ENCODE data around the gene CNIH2. TPM values are rescaled to one million over a fixed set of nuclear protein-coding genes. Genes with fewer than 3 reads are reported as not detected.

Gene CNIH2
- total RNA-seq, 2 experiments from 2014 or later: 4.1 to 6.2 TPM

- ATAC-seq (ENCODE audit: poor library complexity) (peak; percentile 91), DNase-seq (peak; percentile 95 to 100 (median 97))
- Mint-ChIP-seq H3K4me3 (peak within 1 kb of the TSS; percentile 87), H3K4me1 (ENCODE audit: low read depth) (peaks cover 32% of the 10 kb centered on the region), H3K27me3 (peaks cover 19% of the 10 kb centered on the region), H3K9me3 (no peaks in the 10 kb centered on the region), H3K27ac (peak within 1 kb of the TSS; percentile 79), H3K36me3 (ENCODE audit: low read depth) (peaks cover 5% of the 10 kb centered on the region)
- Histone ChIP-seq H3K27ac (ENCODE audit: low read depth in 1 of 2, low read length in 2 of 2) (peak within 1 kb of the TSS; percentile 69 to 80), H3K27me3 (ENCODE audit: control insufficient read depth in 1 of 2, insufficient read depth in 2 of 2, low read length in 2 of 2) (peaks cover 18 to 23% of the 10 kb centered on the region in 2 experiments), H3K4me1 (ENCODE audit: insufficient read depth, low read length) (peaks cover 50% of the 10 kb centered on the region), H3K36me3 (ENCODE audit: insufficient read depth, low read length) (peaks cover 11% of the 10 kb centered on the region), H3K4me3 (ENCODE audit: low read length) (peak within 1 kb of the TSS; percentile 82), H3K9me3 (ENCODE audit: control insufficient read depth in 1 of 2, insufficient read depth in 1 of 2, low read length in 2 of 2) (peaks cover 0 to 9% of the 10 kb centered on the region in 2 experiments)
- ChIA-PET CTCF (interaction anchor here (0.7 to 3.2 kb wide), 8 partner anchors 10 to 103 kb away, joined by 3 to 23 read pairs (median 3); partner anchors contain the start of gene CNIH2), POLR2A (interaction anchor here (0.5 to 2.2 kb wide), 36 partner anchors 9 to 1167 kb away, joined by 3 to 31 read pairs (median 4); partner anchors contain the start of genes BANF1, BRMS1, CCDC85B and CD248)
- no peak for TF ChIP-seq CTCF (IDR thresholded peaks at IDR 0.05)
- intact Hi-C loops (cut with DNase I, micrococcal nuclease): loop anchor here (1.0 to 10.0 kb wide), 3 partner anchors 20 to 434 kb away; partner anchors contain the start of genes CFL1 (in 1 of the 2) and RAB1B (in 1 of the 2)
These were observed 10.9 kb downstream of the CNIH2 start, which contains the start of gene YIF1A for GRCh38 chr11:66288671-66289547. YIF1A (minus strand) TSS chr11:66289143; CDS start chr11:66288985, 158 bp downstream.

- Histone ChIP-seq H3K9me3 (ENCODE audit: control insufficient read depth in 1 of 2, insufficient read depth in 1 of 2, low read length in 2 of 2) (peaks cover 0 to 9% of the 10 kb centered on the region in 2 experiments), H3K4me1 (ENCODE audit: insufficient read depth, low read length) (peaks cover 50% of the 10 kb centered on the region), H3K4me3 (ENCODE audit: low read length) (peak overlapping the region; percentile 82), H3K36me3 (ENCODE audit: insufficient read depth, low read length) (peaks cover 3% of the 10 kb centered on the region), H3K27me3 (ENCODE audit: control insufficient read depth in 1 of 2, insufficient read depth in 2 of 2, low read length in 2 of 2) (peaks cover 18 to 23% of the 10 kb centered on the region in 2 experiments), H3K27ac (ENCODE audit: low read depth in 1 of 2, low read length in 2 of 2) (peak overlapping the region; percentile 55 to 80)
- peaks cover 19% of the 10 kb centered on the region for H3K27me3 Mint-ChIP-seq
- H3K9me3 Mint-ChIP-seq: no peaks in the 10 kb centered on the region
- peak overlapping the region; percentile 79 for H3K27ac Mint-ChIP-seq
- H3K4me1 Mint-ChIP-seq (ENCODE audit: low read depth): peaks cover 32% of the 10 kb centered on the region
- DNase-seq: peak in 13 of 14 experiments; percentile 59 to 89 (median 71)
- ChIA-PET CTCF (interaction anchor here (0.7 to 3.2 kb wide), 8 partner anchors 7 to 104 kb away, joined by 3 to 23 read pairs (median 4); partner anchors contain the start of gene CNIH2), POLR2A (interaction anchor here (0.5 to 2.2 kb wide), 32 partner anchors 8 to 1168 kb away, joined by 3 to 31 read pairs (median 5); partner anchors contain the start of genes BANF1, BRMS1, CCDC85B and CD248)
- no peaks in the 10 kb centered on the region for H3K36me3 Mint-ChIP-seq (ENCODE audit: low read depth)
- intact Hi-C loops (cut with DNase I, micrococcal nuclease): loop anchor here (1.0 to 10.0 kb wide), 3 partner anchors 21 to 435 kb away; partner anchors contain the start of genes CFL1 (in 1 of the 2) and RAB1B (in 1 of the 2)
- H3K4me3 Mint-ChIP-seq: peak overlapping the region; percentile 87
- no peak for TF ChIP-seq CTCF (IDR thresholded peaks at IDR 0.05)
- ATAC-seq (ENCODE audit: poor library complexity): peak; percentile 56
These were observed 11.8 kb downstream of the CNIH2 start for GRCh38 chr11:66289548-66290329.

GRCh38 chr11:66290330-66290621 lies 12.3 kb downstream of the CNIH2 start:
- H3K36me3 Mint-ChIP-seq (ENCODE audit: low read depth): no peaks in the 10 kb centered on the region
- Histone ChIP-seq H3K27ac (ENCODE audit: low read depth in 1 of 2, low read length in 2 of 2) (no peak overlapping the region), H3K4me3 (ENCODE audit: low read length) (no peak overlapping the region), H3K9me3 (ENCODE audit: control insufficient read depth in 1 of 2, insufficient read depth in 1 of 2, low read length in 2 of 2) (peaks cover 0 to 9% of the 10 kb centered on the region in 2 experiments), H3K36me3 (ENCODE audit: insufficient read depth, low read length) (no peaks in the 10 kb centered on the region), H3K4me1 (ENCODE audit: insufficient read depth, low read length) (peaks cover 46% of the 10 kb centered on the region), H3K27me3 (ENCODE audit: control insufficient read depth in 1 of 2, insufficient read depth in 2 of 2, low read length in 2 of 2) (peaks cover 18 to 23% of the 10 kb centered on the region in 2 experiments)
- TF ChIP-seq CTCF (IDR thresholded peaks at IDR 0.05): no peak
- ChIA-PET CTCF (interaction anchor here (2.1 to 3.2 kb wide), 2 partner anchors 8 to 68 kb away, joined by 6 to 23 read pairs; no protein-coding TSS in a partner anchor), POLR2A (interaction anchor here (2.1 to 2.2 kb wide), 2 partner anchors 22 to 55 kb away, joined by 16 to 31 read pairs; partner anchors contain the start of genes BRMS1 and RAB1B)
- no peaks in the 10 kb centered on the region for H3K9me3 Mint-ChIP-seq
- H3K27ac Mint-ChIP-seq: peak overlapping the region; percentile 79
- ATAC-seq (ENCODE audit: poor library complexity) (no peak), DNase-seq (peak in 1 of 14 experiments; percentile 39)
- intact Hi-C loops (cut with DNase I, micrococcal nuclease): no loop called here
- peaks cover 32% of the 10 kb centered on the region for H3K4me1 Mint-ChIP-seq (ENCODE audit: low read depth)
- H3K4me3 Mint-ChIP-seq: peak overlapping the region; percentile 87
- peaks cover 19% of the 10 kb centered on the region for H3K27me3 Mint-ChIP-seq

All from CD4-positive, alpha-beta T cell (primary cell).